Natural killer cell treated with Interleukin-12 subunit alpha and Interleukin-12 subunit beta and Interleukin-15 and Interleukin-18, amount 100 ng/mL, for 72 hours (primary cell): Measurements from ENCODE around the gene AMBRA1. TPM values are rescaled to one million over a fixed set of nuclear protein-coding genes. Genes with fewer than 3 reads are reported as not detected.

Experiments used
- ATAC-seq, 2 donors: fragments of 150-1000 bp; cut with Tn5 transposase in 1 of 2; sonication (Bioruptor Pico), chemical (Tn5 transposase) in 1 of 2; 2 replicates each; pipeline ENCODE4 v1.10.0; 2021
- DNase-seq: peaks from one replicate; pipeline ENCODE4 v3.0.0; 2022; ENCODE audit warnings: low spot score
- H3K27ac Mint-ChIP-seq, 2 donors: 1 replicate in 1 of 2; 2 replicates in 1 of 2; pipeline ENCODE4 v1.8.0; 2022; ENCODE audit warnings: mixed read lengths in 2 of 2, mild to moderate bottlenecking in 1 of 2, moderate library complexity in 1 of 2
- H3K27me3 Mint-ChIP-seq, 2 donors: 1 replicate in 1 of 2; 2 replicates in 1 of 2; pipeline ENCODE4 v1.8.0; 2022; ENCODE audit warnings: mixed read lengths in 2 of 2
- H3K36me3 Mint-ChIP-seq: one replicate; pipeline ENCODE4 v1.8.0; 2022; ENCODE audit warnings: mixed read lengths
- H3K4me1 Mint-ChIP-seq, 2 donors: 1 replicate in 1 of 2; 2 replicates in 1 of 2; pipeline ENCODE4 v1.8.0; 2022; ENCODE audit warnings: low read depth in 2 of 2, mixed read lengths in 2 of 2, mild to moderate bottlenecking in 1 of 2
- H3K4me3 Mint-ChIP-seq: one replicate; pipeline ENCODE4 v1.8.0; 2022; ENCODE audit warnings: mixed read lengths
- H3K9me3 Mint-ChIP-seq: 2 replicates; pipeline ENCODE4 v1.8.0; 2022; ENCODE audit warnings: mixed read lengths
- total RNA-seq, 2 donors: library from RNA; stranded (reverse); gene quantifications; one replicate each; pipeline ENCODE4 v1.2.3, GENCODE V29; 2022

The AMBRA1 gene
- total RNA-seq, 2 donors from 2014 or later = 50.7 to 72.4 TPM

- Mint-ChIP-seq H3K27ac (no peak overlapping the region), H3K27me3 (no peaks in the 10 kb centered on the region), H3K4me3 (no peak overlapping the region), H3K4me1 (peaks cover 16 to 21% of the 10 kb centered on the region in 2 donors), H3K36me3 (peaks cover 4% of the 10 kb centered on the region), H3K9me3 (no peaks in the 10 kb centered on the region)
- ATAC-seq = no peak
- no peak for DNase-seq
Measured at GRCh38 chr11:46465683-46466082, 128.1 kb downstream of the AMBRA1 start.

GRCh38 chr11:46463701-46464421 is 130.0 kb downstream of the AMBRA1 start:
- ATAC-seq (no peak), DNase-seq (no peak)
- no peaks in the 10 kb centered on the region for H3K27me3 Mint-ChIP-seq
- H3K27ac Mint-ChIP-seq = no peak overlapping the region
- H3K9me3 Mint-ChIP-seq = no peaks in the 10 kb centered on the region
- peaks cover 15 to 21% of the 10 kb centered on the region in 2 donors for H3K4me1 Mint-ChIP-seq
- H3K36me3 Mint-ChIP-seq = peaks cover 4% of the 10 kb centered on the region
- H3K4me3 Mint-ChIP-seq = no peak overlapping the region

GRCh38 chr11:46461461-46461927 is 132.3 kb downstream of the AMBRA1 start:
- Mint-ChIP-seq H3K36me3 (peaks cover 4% of the 10 kb centered on the region), H3K4me3 (no peak overlapping the region), H3K9me3 (no peaks in the 10 kb centered on the region), H3K27me3 (no peaks in the 10 kb centered on the region), H3K4me1 (peaks cover 15 to 22% of the 10 kb centered on the region in 2 donors), H3K27ac (no peak overlapping the region)
- ATAC-seq = no peak
- DNase-seq = no peak

- ATAC-seq (no peak), DNase-seq (no peak)
- Mint-ChIP-seq H3K4me3 (no peak overlapping the region), H3K4me1 (peaks cover 21 to 25% of the 10 kb centered on the region in 2 donors), H3K9me3 (no peaks in the 10 kb centered on the region), H3K27me3 (no peaks in the 10 kb centered on the region), H3K27ac (no peak overlapping the region), H3K36me3 (peaks cover 4% of the 10 kb centered on the region)
Measured at GRCh38 chr11:46458491-46458890, 135.3 kb downstream of the AMBRA1 start.

- Mint-ChIP-seq H3K27ac (no peak overlapping the region), H3K36me3 (peaks cover 4% of the 10 kb centered on the region), H3K4me3 (no peak overlapping the region), H3K9me3 (no peaks in the 10 kb centered on the region), H3K4me1 (peaks cover 22 to 25% of the 10 kb centered on the region in 2 donors), H3K27me3 (no peaks in the 10 kb centered on the region)
- ATAC-seq (no peak), DNase-seq (no peak)
Measured at GRCh38 chr11:46457659-46458424, 136.0 kb downstream of the AMBRA1 start.

- Mint-ChIP-seq H3K4me3 (no peak overlapping the region), H3K27ac (no peak overlapping the region), H3K9me3 (no peaks in the 10 kb centered on the region), H3K27me3 (no peaks in the 10 kb centered on the region), H3K36me3 (peaks cover 4% of the 10 kb centered on the region), H3K4me1 (peaks cover 18 to 20% of the 10 kb centered on the region in 2 donors)
- DNase-seq (no peak), ATAC-seq (no peak)
Measured at GRCh38 chr11:46457021-46457420, 136.8 kb downstream of the AMBRA1 start.

GRCh38 chr11:46456269-46457001 is 137.4 kb downstream of the AMBRA1 start:
- no peak for DNase-seq
- Mint-ChIP-seq H3K27ac (peak overlapping the region; percentile 8 to 42), H3K36me3 (peaks cover 4% of the 10 kb centered on the region), H3K27me3 (no peaks in the 10 kb centered on the region), H3K4me3 (no peak overlapping the region), H3K4me1 (peaks cover 22 to 23% of the 10 kb centered on the region in 2 donors), H3K9me3 (no peaks in the 10 kb centered on the region)
- ATAC-seq = no peak

GRCh38 chr11:46455834-46456233 is 138.0 kb downstream of the AMBRA1 start:
- Mint-ChIP-seq H3K36me3 (peaks cover 4% of the 10 kb centered on the region), H3K4me1 (peaks cover 23 to 26% of the 10 kb centered on the region in 2 donors), H3K9me3 (no peaks in the 10 kb centered on the region), H3K4me3 (no peak overlapping the region), H3K27me3 (no peaks in the 10 kb centered on the region), H3K27ac (peak overlapping the region; percentile 8 to 42)
- ATAC-seq (peak in 1 of 2 donors; percentile 41), DNase-seq (no peak)

GRCh38 chr11:46452918-46453517 is 140.8 kb downstream of the AMBRA1 start:
- Mint-ChIP-seq H3K9me3 (no peaks in the 10 kb centered on the region), H3K4me3 (no peak overlapping the region), H3K4me1 (peaks cover 33 to 43% of the 10 kb centered on the region in 2 donors), H3K27ac (no peak overlapping the region), H3K36me3 (peaks cover 4% of the 10 kb centered on the region), H3K27me3 (no peaks in the 10 kb centered on the region)
- ATAC-seq (no peak), DNase-seq (no peak)

GRCh38 chr11:46451759-46452158 is 142.1 kb downstream of the AMBRA1 start:
- Mint-ChIP-seq H3K36me3 (peaks cover 4% of the 10 kb centered on the region), H3K4me3 (no peak overlapping the region), H3K9me3 (no peaks in the 10 kb centered on the region), H3K4me1 (peaks cover 37 to 43% of the 10 kb centered on the region in 2 donors), H3K27ac (peak overlapping the region in 1 of 2 donors; percentile 34), H3K27me3 (no peaks in the 10 kb centered on the region)
- DNase-seq (no peak), ATAC-seq (no peak)

- Mint-ChIP-seq H3K4me1 (peaks cover 33 to 37% of the 10 kb centered on the region in 2 donors), H3K9me3 (no peaks in the 10 kb centered on the region), H3K27ac (peak overlapping the region in 1 of 2 donors; percentile 34), H3K4me3 (no peak overlapping the region), H3K36me3 (peaks cover 4% of the 10 kb centered on the region), H3K27me3 (no peaks in the 10 kb centered on the region)
- DNase-seq (no peak), ATAC-seq (no peak)
Measured at GRCh38 chr11:46450846-46451477, 142.9 kb downstream of the AMBRA1 start.

GRCh38 chr11:46447544-46447943 is 146.3 kb downstream of the AMBRA1 start:
- Mint-ChIP-seq H3K4me1 (peaks cover 25 to 27% of the 10 kb centered on the region in 2 donors), H3K36me3 (peaks cover under 1% of the 10 kb centered on the region), H3K4me3 (no peak overlapping the region), H3K27me3 (no peaks in the 10 kb centered on the region), H3K27ac (no peak overlapping the region), H3K9me3 (no peaks in the 10 kb centered on the region)
- no peak for DNase-seq
- no peak for ATAC-seq
